GM12878 (cell line): ENCODE data around the gene CDC42SE2. TPM values are rescaled to one million over a fixed set of nuclear protein-coding genes. Genes with fewer than 3 reads are reported as not detected.

Experiments used
- ATAC-seq: fragments of 200-7000 bp; cut with Tn5 transposase; 3 replicates; pipeline ENCODE4 v1.9.1; 2020; ENCODE audit warnings: mild to moderate bottlenecking, moderate library complexity
- BruUV-seq: library from RNA; stranded (reverse); fragments of 400-500 nt; replicated peaks from 2 replicates; lab custom pipeline; 2021; lab: Mats Ljungman, UMichigan
- CTCF ChIA-PET: fragments of 300-600 bp; sonication (Branson Sonifier 250); formaldehyde crosslinking; extraction: SDS; loops from one replicate; lab custom pipeline; 2021; ENCODE audit warnings: inconsistent platforms; lab: Yijun Ruan, JAX
- POLR2A ChIA-PET: fragments of 350-600 bp; formaldehyde crosslinking; extraction: SDS; loops from one replicate; lab custom pipeline; 2021; ENCODE audit warnings: inconsistent platforms; lab: Charles Lee
- RAD21 ChIA-PET: fragments of 300-600 bp; sonication (Branson Sonifier 250); formaldehyde crosslinking; loops from one replicate; lab custom pipeline; 2023; ENCODE audit warnings: antibody characterized with exemption; ENCODE audit not compliant: unreplicated experiment; lab: Charles Lee
- SMC1A ChIA-PET: fragments of 300-600 bp; sonication (Branson Sonifier 250); formaldehyde crosslinking; loops from one replicate; lab custom pipeline; 2023; ENCODE audit not compliant: unreplicated experiment, uncharacterized antibody; lab: Charles Lee
- DNase-seq: peaks from one replicate; pipeline ENCODE4 v3.0.0-alpha.2; 2011; ENCODE audit warnings: low read depth, low spot score
- FAIRE-seq: peaks from 3 replicates; lab custom pipeline; 2011; peaks lifted over from hg19 to GRCh38; lab: Jason Lieb, UNC
- H2AFZ ChIP-seq: 2 replicates; pipeline ENCODE4 v1.6.0; 2011; ENCODE audit warnings: low read depth, low read length, control low read depth; ENCODE audit not compliant: control insufficient read depth
- H3K27ac ChIP-seq: 2 replicates; pipeline ENCODE4 v1.5.1; 2011; ENCODE audit warnings: control low read depth; ENCODE audit not compliant: control insufficient read depth, insufficient read depth
- H3K27me3 ChIP-seq, 2 experiments: replicated peaks in 1 of 2; 2 replicates each; pipeline versions ENCODE4 v1.6.0 to v1.6.1; 2011; ENCODE audit warnings: low read length in 1 of 2; ENCODE audit not compliant: control insufficient read depth in 2 of 2, insufficient read depth in 2 of 2
- H3K36me3 ChIP-seq, 2 experiments: 2 replicates each; pipeline ENCODE4 v1.5.1; 2011; ENCODE audit warnings: low read length in 1 of 2; ENCODE audit not compliant: control insufficient read depth in 2 of 2, insufficient read depth in 2 of 2
- H3K4me1 ChIP-seq: 2 replicates; pipeline ENCODE4 v1.6.1; 2011; ENCODE audit warnings: mild to moderate bottlenecking, low read length, moderate library complexity, mixed read lengths; ENCODE audit not compliant: control insufficient read depth, insufficient read depth
- H3K4me2 ChIP-seq: 2 replicates; pipeline ENCODE4 v1.6.0; 2011; ENCODE audit warnings: control low read depth; ENCODE audit not compliant: control insufficient read depth, insufficient read depth
- H3K4me3 ChIP-seq: fragments of 200-600 bp; sonication (generic); 2 replicates; pipeline ENCODE4 v1.5.1; 2016
- H3K79me2 ChIP-seq: 2 replicates; pipeline ENCODE4 v1.6.0; 2011; ENCODE audit warnings: low read length; ENCODE audit not compliant: control insufficient read depth, insufficient read depth
- H3K9ac ChIP-seq: 2 replicates; pipeline ENCODE4 v1.8.0; 2011; ENCODE audit warnings: low read length, control low read depth, mixed read lengths; ENCODE audit not compliant: control insufficient read depth, insufficient read depth
- H3K9me3 ChIP-seq: replicated peaks from 3 replicates; pipeline ENCODE4 v1.5.1; 2011; ENCODE audit warnings: mild to moderate bottlenecking, low read length; ENCODE audit not compliant: control insufficient read depth, insufficient read depth
- H4K20me1 ChIP-seq: 2 replicates; pipeline ENCODE4 v1.6.0; 2011; ENCODE audit not compliant: control insufficient read depth, insufficient read depth
- CBX5 ChIP-seq: sonication (generic); IDR thresholded peaks from 2 replicates; pipeline ENCODE4 v1.6.1; 2016; ENCODE audit warnings: low read depth, moderate library complexity, mild to moderate bottlenecking, inconsistent platforms
- EGR1 ChIP-seq, 2 experiments: IDR thresholded peaks; 1 replicate in 1 of 2; 2 replicates in 1 of 2; pipeline ENCODE4 v1.6.1; 2011 to 2012; ENCODE audit warnings: low read depth in 2 of 2, low read length in 2 of 2, borderline replicate concordance in 1 of 2, mild to moderate bottlenecking in 1 of 2, moderate library complexity in 1 of 2
- GABPA ChIP-seq: IDR thresholded peaks from 2 replicates; pipeline ENCODE4 v1.6.1; 2014; ENCODE audit warnings: antibody characterized with exemption, low read depth, mild to moderate bottlenecking, inconsistent platforms
- IKZF2 ChIP-seq, 2 experiments: fragments of 450-650 bp; IDR thresholded peaks; 2 replicates each; pipeline ENCODE4 v1.6.1; 2017; ENCODE audit warnings: mild to moderate bottlenecking in 2 of 2, moderate library complexity in 2 of 2
- IRF5 ChIP-seq: fragments of 450-650 bp; IDR thresholded peaks from 2 replicates; pipeline ENCODE4 v1.6.1; 2017; ENCODE audit warnings: borderline replicate concordance
- MYC ChIP-seq: IDR thresholded peaks from 2 replicates; pipeline ENCODE4 v1.6.1; 2011; ENCODE audit warnings: mild to moderate bottlenecking, low read length, moderate library complexity, inconsistent platforms; ENCODE audit not compliant: insufficient read depth, insufficient replicate concordance, insufficient read length, severe bottlenecking
- NR2F1 ChIP-seq: fragments of 450-650 bp; conservative IDR thresholded peaks from 2 replicates; pipeline ENCODE4 v1.6.1; 2017; ENCODE audit warnings: mild to moderate bottlenecking
- PKNOX1 ChIP-seq: fragments of 450-650 bp; IDR thresholded peaks from 2 replicates; pipeline ENCODE4 v1.6.1; 2016; ENCODE audit warnings: mild to moderate bottlenecking
- POLR2AphosphoS5 ChIP-seq: IDR thresholded peaks from 2 replicates; pipeline ENCODE4 v1.6.1; 2011; ENCODE audit warnings: mild to moderate bottlenecking, low read length, inconsistent platforms
- RELB ChIP-seq: fragments of 450-650 bp; IDR thresholded peaks from 2 replicates; pipeline ENCODE4 v1.6.1; 2017; ENCODE audit warnings: low read depth, mild to moderate bottlenecking, moderate library complexity
- RFX5 ChIP-seq: IDR thresholded peaks from 2 replicates; pipeline ENCODE4 v1.6.1; 2011; ENCODE audit warnings: low read depth, low read length, improper control_type of control experiment
- RUNX3 ChIP-seq: IDR thresholded peaks from 2 replicates; pipeline ENCODE4 v1.6.1; 2012; ENCODE audit warnings: low read length, inconsistent platforms
- WGBS: methylation state at CpG from one replicate; pipeline ENCODE4 v1.1.6; 2016; ENCODE audit warnings: low lambda C conversion rate; ENCODE audit not compliant: insufficient replicate concordance, insufficient coverage; ENCODE audit errors: missing lambda C conversion rate; 5-methylcytosine and 5-hydroxymethylcytosine counted together
- in situ Hi-C: fragments of 300-500 bp; cut with MboI; formaldehyde crosslinking; loops from 9 replicates; pipeline ENCODE4 v1.14.3; 2018; ENCODE audit warnings: mixed read lengths
- intact Hi-C: fragments of 100-400 bp; cut with micrococcal nuclease; formaldehyde crosslinking; loops from one replicate; pipeline ENCODE4 v1.14.2; 2022; ENCODE audit not compliant: unreplicated experiment
- polyA plus RNA-seq, 11 experiments: library from polyadenylated mRNA; depleted of rRNA in 4 of 11; unstranded in 6 of 11; stranded (reverse) in 5 of 11; fragments of >200 nt; fragmentation: Nextera tagmentation in 4 of 11; fragmentation: Illumina TruSeq in 1 of 11; extraction: Ambion mirVana in 4 of 11; extraction: Trizol in 1 of 11; gene quantifications; 1 replicate in 1 of 11; 2 replicates in 10 of 11; pipeline versions ENCODE4 v1.2.1 to v1.2.3, GENCODE V29; 2011 to 2016; ENCODE audit warnings: inconsistent platforms in 2 of 11, missing spikeins in 2 of 11, low read depth in 1 of 11
- total RNA-seq, 4 experiments: library from RNA; depleted of rRNA in 3 of 4; stranded (reverse); fragments of >200 nt in 3 of 4; fragmentation: Illumina TruSeq in 1 of 4; extraction: Trizol in 1 of 4; gene quantifications; 2 replicates each; pipeline versions ENCODE4 v1.2.1 to v1.2.3, GENCODE V29; 2013 to 2021
- TF ChIP-seq, protein P1 (sequence below): fragments of 450-650 bp; IDR thresholded peaks from 2 replicates; pipeline ENCODE4 v1.6.1; 2014; ENCODE audit warnings: mild to moderate bottlenecking
- TF ChIP-seq, protein P2 (sequence below): fragments of 450-650 bp; IDR thresholded peaks from 2 replicates; pipeline ENCODE4 v1.6.1; 2018; ENCODE audit warnings: borderline replicate concordance, mild to moderate bottlenecking; ENCODE audit not compliant: partially characterized antibody

CDC42SE2 gene
- total and polyA plus RNA-seq, 10 of the 15 experiments (the other 5 are each of a cell fraction or from before 2014, with no cell fraction given): 57.0 to 148 (median 80.3) TPM

- H3K4me3 ChIP-seq: no peak overlapping the region
- no peak overlapping the region for H3K9ac ChIP-seq
- H3K79me2 ChIP-seq: peaks cover 80% of the 10 kb centered on the region
- no peak overlapping the region for H3K27ac ChIP-seq
- intact Hi-C loops: no loop called here
- ChIA-PET SMC1A (no interaction called here), CTCF (interaction anchor here (1.0 kb wide), 1 partner anchor 29 kb away, joined by 4 read pairs; no protein-coding TSS in a partner anchor), RAD21 (no interaction called here), POLR2A (interaction anchor here (1.4 kb wide), 1 partner anchor 9 kb away, joined by 4 read pairs; no protein-coding TSS in a partner anchor)
- no peak overlapping the region for H2AFZ ChIP-seq
- no peaks in the 10 kb centered on the region for H3K27me3 ChIP-seq
- H3K4me1 ChIP-seq: no peaks in the 10 kb centered on the region
- H3K4me2 ChIP-seq: no peak overlapping the region
- FAIRE-seq (no peak), ATAC-seq (no peak; the same call in 2 of the 3 replicates), DNase-seq (no peak)
- BruUV-seq: no TSS peak
- peaks cover 0 to 16% of the 10 kb centered on the region in 2 experiments for H3K36me3 ChIP-seq
- H3K9me3 ChIP-seq: peaks cover 6% of the 10 kb centered on the region; the same call in 2 of the 3 replicates
- in situ Hi-C loops: no loop called here
- WGBS: 94% methylated on average over 3 of the region's 3 CpGs
- H4K20me1 ChIP-seq: no peaks in the 10 kb centered on the region; the same call in 1 of the 2 replicates
- TF ChIP-seq MYC (no peak), IKZF2 (IDR thresholded peaks at IDR 0.05) (no peak), IRF5 (no peak), PKNOX1 (no peak), GABPA (no peak), POLR2AphosphoS5 (no peak), RUNX3 (no peak), NR2F1 (no peak), CBX5 (no peak), RELB (no peak), EGR1 (IDR thresholded peaks at IDR 0.05; ENCODE audit: borderline replicate concordance in 1 of 2, low read depth in 2 of 2, low read length in 2 of 2) (no peak), RFX5 (no peak)
- TF ChIP-seq, protein P1, sequence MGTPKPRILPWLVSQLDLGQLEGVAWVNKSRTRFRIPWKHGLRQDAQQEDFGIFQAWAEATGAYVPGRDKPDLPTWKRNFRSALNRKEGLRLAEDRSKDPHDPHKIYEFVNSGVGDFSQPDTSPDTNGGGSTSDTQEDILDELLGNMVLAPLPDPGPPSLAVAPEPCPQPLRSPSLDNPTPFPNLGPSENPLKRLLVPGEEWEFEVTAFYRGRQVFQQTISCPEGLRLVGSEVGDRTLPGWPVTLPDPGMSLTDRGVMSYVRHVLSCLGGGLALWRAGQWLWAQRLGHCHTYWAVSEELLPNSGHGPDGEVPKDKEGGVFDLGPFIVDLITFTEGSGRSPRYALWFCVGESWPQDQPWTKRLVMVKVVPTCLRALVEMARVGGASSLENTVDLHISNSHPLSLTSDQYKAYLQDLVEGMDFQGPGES: no peak
- TF ChIP-seq, protein P2, sequence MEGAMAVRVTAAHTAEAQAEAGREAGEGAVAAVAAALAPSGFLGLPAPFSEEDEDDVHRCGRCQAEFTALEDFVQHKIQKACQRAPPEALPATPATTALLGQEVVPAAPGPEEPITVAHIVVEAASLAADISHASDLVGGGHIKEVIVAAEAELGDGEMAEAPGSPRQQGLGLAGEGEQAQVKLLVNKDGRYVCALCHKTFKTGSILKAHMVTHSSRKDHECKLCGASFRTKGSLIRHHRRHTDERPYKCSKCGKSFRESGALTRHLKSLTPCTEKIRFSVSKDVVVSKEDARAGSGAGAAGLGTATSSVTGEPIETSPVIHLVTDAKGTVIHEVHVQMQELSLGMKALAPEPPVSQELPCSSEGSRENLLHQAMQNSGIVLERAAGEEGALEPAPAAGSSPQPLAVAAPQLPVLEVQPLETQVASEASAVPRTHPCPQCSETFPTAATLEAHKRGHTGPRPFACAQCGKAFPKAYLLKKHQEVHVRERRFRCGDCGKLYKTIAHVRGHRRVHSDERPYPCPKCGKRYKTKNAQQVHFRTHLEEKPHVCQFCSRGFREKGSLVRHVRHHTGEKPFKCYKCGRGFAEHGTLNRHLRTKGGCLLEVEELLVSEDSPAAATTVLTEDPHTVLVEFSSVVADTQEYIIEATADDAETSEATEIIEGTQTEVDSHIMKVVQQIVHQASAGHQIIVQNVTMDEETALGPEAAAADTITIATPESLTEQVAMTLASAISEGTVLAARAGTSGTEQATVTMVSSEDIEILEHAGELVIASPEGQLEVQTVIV: no peak
Observed at GRCh38 chr5:131299465-131299864, 35.6 kb downstream of the CDC42SE2 start.
